PC-3 (cell line): ENCODE data around the gene DISC1. TPM values are rescaled to one million over a fixed set of nuclear protein-coding genes. Genes with fewer than 3 reads are reported as not detected.

Experiments
- ATAC-seq: fragments of 200-7000 bp; cut with Tn5 transposase; 2 replicates; pipeline ENCODE4 v1.9.1; 2020; ENCODE audit warnings: mild to moderate bottlenecking, moderate library complexity
- BruUV-seq: library from RNA; stranded (reverse); fragments of 400-500 nt; replicated peaks from 2 replicates; lab custom pipeline; 2021; lab: Mats Ljungman, UMichigan
- CTCF ChIA-PET: fragments of 300-600 bp; sonication (Branson Sonifier 250); formaldehyde crosslinking; loops from one replicate; lab custom pipeline; 2022; ENCODE audit warnings: antibody characterized with exemption; lab: Charles Lee
- POLR2A ChIA-PET: fragments of 300-600 bp; sonication (Branson Sonifier 250); formaldehyde crosslinking; loops from one replicate; lab custom pipeline; 2022; ENCODE audit warnings: antibody characterized with exemption; ENCODE audit not compliant: unreplicated experiment; lab: Charles Lee
- DNase-seq: peaks from one replicate; pipeline ENCODE4 v3.0.0-alpha.2; 2015
- H2AFZ ChIP-seq: fragments of 300-600 bp; sonication (generic); 2 replicates; pipeline ENCODE4 v1.6.0; 2016; ENCODE audit warnings: antibody characterized with exemption, low read length
- H3F3A ChIP-seq: fragments of 300-600 bp; sonication (generic); one replicate; pipeline ENCODE4 v1.6.0; 2017; ENCODE audit warnings: antibody characterized with exemption, low read length, control low read depth, mild to moderate bottlenecking; ENCODE audit not compliant: unreplicated experiment
- H3K27ac ChIP-seq: fragments of 300-600 bp; sonication (generic); 2 replicates; pipeline ENCODE4 v1.5.1; 2016; ENCODE audit warnings: mild to moderate bottlenecking, low read length
- H3K27me3 ChIP-seq: fragments of 300-600 bp; sonication (generic); 2 replicates; pipeline ENCODE4 v1.6.1; 2016; ENCODE audit warnings: low read length, mixed read lengths
- H3K36me3 ChIP-seq: fragments of 300-600 bp; sonication (generic); 2 replicates; pipeline ENCODE4 v1.6.1; 2016; ENCODE audit warnings: low read depth, mixed run types, low read length, mixed read lengths
- H3K4me1 ChIP-seq: fragments of 300-600 bp; sonication (generic); 2 replicates; pipeline ENCODE4 v1.5.1; 2016; ENCODE audit warnings: low read length; ENCODE audit not compliant: insufficient read depth
- H3K4me2 ChIP-seq: fragments of 300-600 bp; sonication (generic); 2 replicates; pipeline ENCODE4 v1.6.0; 2016; ENCODE audit warnings: low read length
- H3K4me3 ChIP-seq: fragments of 300-600 bp; sonication (generic); 2 replicates; pipeline ENCODE4 v1.5.1; 2016; ENCODE audit warnings: mild to moderate bottlenecking, low read length, mixed read lengths
- H3K79me2 ChIP-seq: fragments of 300-600 bp; sonication (generic); 2 replicates; pipeline ENCODE4 v1.6.1; 2017; ENCODE audit warnings: low read length, mixed read lengths
- H3K9ac ChIP-seq: fragments of 300-600 bp; sonication (generic); 2 replicates; pipeline ENCODE4 v1.6.0; 2016; ENCODE audit warnings: mild to moderate bottlenecking, low read length
- H3K9me2 ChIP-seq: fragments of 300-600 bp; sonication (generic); replicated peaks from 2 replicates; pipeline ENCODE4 v1.6.1; 2016; ENCODE audit warnings: mixed run types, low read length, mixed read lengths
- H3K9me3 ChIP-seq: fragments of 300-600 bp; sonication (generic); 2 replicates; pipeline ENCODE4 v1.6.1; 2016; ENCODE audit warnings: low read length, mixed read lengths
- H4K20me1 ChIP-seq: fragments of 300-600 bp; sonication (generic); 2 replicates; pipeline ENCODE4 v1.6.1; 2016; ENCODE audit warnings: low read length, mixed read lengths
- EZH2 ChIP-seq: fragments of 300-600 bp; sonication (generic); IDR thresholded peaks from one replicate; pipeline ENCODE4 v1.6.1; 2017; ENCODE audit warnings: antibody characterized with exemption, mild to moderate bottlenecking, low read length; ENCODE audit not compliant: unreplicated experiment
- EZH2phosphoT487 ChIP-seq: fragments of 300-600 bp; sonication (generic); IDR thresholded peaks from 2 replicates; pipeline ENCODE4 v1.6.1; 2018; ENCODE audit warnings: mild to moderate bottlenecking, antibody characterized with exemption, low read length, borderline replicate concordance
- intact Hi-C: fragments of 100-400 bp; cut with micrococcal nuclease; formaldehyde crosslinking; loops from 2 replicates; pipeline ENCODE4 v1.9.0; 2023
- total RNA-seq: library from RNA; depleted of rRNA; stranded (reverse); fragments of >200 nt; gene quantifications from 2 replicates; pipeline ENCODE4 v1.2.3, GENCODE V29; 2014
- TF ChIP-seq, protein P1 (sequence below): fragments of 300-600 bp; sonication (generic); conservative IDR thresholded peaks from 2 replicates; pipeline ENCODE4 v1.5.1; 2017; ENCODE audit warnings: antibody characterized with exemption, low read depth, mild to moderate bottlenecking, low read length

DISC1 gene
- total RNA-seq, 1 experiment from 2014 or later, result 3.4 TPM

GRCh38 chr1:231923491-231924041 lies 297.0 kb downstream of the DISC1 start:
- no peaks in the 10 kb centered on the region for H3K9me3 ChIP-seq
- no peak overlapping the region for H2AFZ ChIP-seq
- H3K9me2 ChIP-seq, result no peaks in the 10 kb centered on the region
- peaks cover 2% of the 10 kb centered on the region for H3K4me1 ChIP-seq
- intact Hi-C loops, result no loop called here
- no peak for ATAC-seq
- BruUV-seq, result no TSS peak
- POLR2A ChIA-PET, result no interaction called here
- H3F3A ChIP-seq, result no peaks in the 10 kb centered on the region
- TF ChIP-seq EZH2, result no peak
- no peak for TF ChIP-seq EZH2phosphoT487
- TF ChIP-seq, protein P1, sequence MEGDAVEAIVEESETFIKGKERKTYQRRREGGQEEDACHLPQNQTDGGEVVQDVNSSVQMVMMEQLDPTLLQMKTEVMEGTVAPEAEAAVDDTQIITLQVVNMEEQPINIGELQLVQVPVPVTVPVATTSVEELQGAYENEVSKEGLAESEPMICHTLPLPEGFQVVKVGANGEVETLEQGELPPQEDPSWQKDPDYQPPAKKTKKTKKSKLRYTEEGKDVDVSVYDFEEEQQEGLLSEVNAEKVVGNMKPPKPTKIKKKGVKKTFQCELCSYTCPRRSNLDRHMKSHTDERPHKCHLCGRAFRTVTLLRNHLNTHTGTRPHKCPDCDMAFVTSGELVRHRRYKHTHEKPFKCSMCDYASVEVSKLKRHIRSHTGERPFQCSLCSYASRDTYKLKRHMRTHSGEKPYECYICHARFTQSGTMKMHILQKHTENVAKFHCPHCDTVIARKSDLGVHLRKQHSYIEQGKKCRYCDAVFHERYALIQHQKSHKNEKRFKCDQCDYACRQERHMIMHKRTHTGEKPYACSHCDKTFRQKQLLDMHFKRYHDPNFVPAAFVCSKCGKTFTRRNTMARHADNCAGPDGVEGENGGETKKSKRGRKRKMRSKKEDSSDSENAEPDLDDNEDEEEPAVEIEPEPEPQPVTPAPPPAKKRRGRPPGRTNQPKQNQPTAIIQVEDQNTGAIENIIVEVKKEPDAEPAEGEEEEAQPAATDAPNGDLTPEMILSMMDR, result no peak
- CTCF ChIA-PET, result interaction anchor here (0.6 kb wide), 2 partner anchors 58 to 166 kb away, joined by 3 to 11 read pairs; no protein-coding TSS in a partner anchor
- DNase-seq, result no peak
- no peak overlapping the region for H3K27ac ChIP-seq
- no peaks in the 10 kb centered on the region for H4K20me1 ChIP-seq
- no peak overlapping the region for H3K9ac ChIP-seq
- no peaks in the 10 kb centered on the region for H3K36me3 ChIP-seq
- H3K4me3 ChIP-seq, result no peak overlapping the region
- no peaks in the 10 kb centered on the region for H3K79me2 ChIP-seq
- H3K4me2 ChIP-seq, result no peak overlapping the region
- H3K27me3 ChIP-seq, result no peaks in the 10 kb centered on the region

DNA sequence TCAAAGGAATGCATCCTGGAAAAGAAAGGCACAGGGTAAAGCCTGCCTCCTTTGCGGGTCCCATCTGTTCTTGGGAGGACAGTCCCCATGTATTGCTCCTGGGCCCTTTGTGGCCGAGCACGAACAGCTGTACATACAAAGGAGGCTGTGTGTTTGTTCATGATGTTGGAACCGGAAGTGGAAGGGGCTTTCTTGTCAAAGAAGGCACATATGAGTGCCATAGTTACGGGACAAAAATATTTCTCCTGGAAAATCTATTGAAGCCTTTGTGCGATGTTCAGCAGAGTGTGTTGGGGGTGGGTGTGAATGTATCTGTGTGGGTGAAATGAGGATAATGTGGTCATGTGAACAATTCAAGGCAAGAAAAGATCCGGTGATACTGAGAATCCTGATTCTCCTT lies 297.6 kb downstream of the DISC1 start:
- Histone ChIP-seq H2AFZ (no peak overlapping the region), H3F3A (no peaks in the 10 kb centered on the region), H3K9ac (no peak overlapping the region), H3K27me3 (no peaks in the 10 kb centered on the region), H4K20me1 (no peaks in the 10 kb centered on the region), H3K36me3 (no peaks in the 10 kb centered on the region), H3K4me3 (no peak overlapping the region), H3K4me2 (no peak overlapping the region), H3K9me3 (no peaks in the 10 kb centered on the region), H3K4me1 (no peaks in the 10 kb centered on the region), H3K79me2 (no peaks in the 10 kb centered on the region), H3K9me2 (no peaks in the 10 kb centered on the region), H3K27ac (no peak overlapping the region)
- CTCF ChIA-PET, result interaction anchor here (0.6 kb wide), 2 partner anchors 58 to 167 kb away, joined by 3 to 11 read pairs; no protein-coding TSS in a partner anchor
- ATAC-seq (no peak), DNase-seq (no peak)
- no peak for TF ChIP-seq EZH2phosphoT487
- TF ChIP-seq, protein P1, result no peak
- no peak for TF ChIP-seq EZH2
- intact Hi-C loops, result no loop called here
- POLR2A ChIA-PET, result no interaction called here
- no TSS peak for BruUV-seq

DNA sequence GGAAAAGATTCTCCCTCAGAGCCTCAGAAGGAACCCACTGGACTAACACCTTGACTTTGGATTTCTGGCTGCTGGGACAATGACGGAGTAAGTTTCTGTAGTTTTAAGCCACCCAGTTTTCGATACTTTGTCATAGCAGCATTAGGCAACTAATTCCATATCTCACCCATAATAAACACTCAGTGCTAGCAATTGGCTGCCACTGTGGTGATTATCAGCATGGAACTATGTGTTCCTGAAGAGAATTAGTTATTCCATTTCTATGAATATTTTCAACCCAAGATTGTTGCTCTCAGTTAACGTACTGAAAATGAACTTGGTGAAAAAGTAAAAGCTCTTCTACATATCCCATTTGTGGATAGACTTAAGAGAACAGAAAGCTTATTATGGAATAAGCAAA lies 299.3 kb downstream of the DISC1 start:
- H3K4me1 ChIP-seq, result peaks cover 5% of the 10 kb centered on the region

More for the DNA sequence above, 299.3 kb downstream of the DISC1 start:
- DNase-seq (no peak), ATAC-seq (no peak)
- Histone ChIP-seq H3K9ac (no peak overlapping the region), H3K79me2 (no peaks in the 10 kb centered on the region), H3K9me2 (no peaks in the 10 kb centered on the region), H2AFZ (no peak overlapping the region), H3K4me2 (no peak overlapping the region), H4K20me1 (no peaks in the 10 kb centered on the region), H3K36me3 (no peaks in the 10 kb centered on the region), H3K27ac (no peak overlapping the region), H3K27me3 (no peaks in the 10 kb centered on the region), H3K9me3 (no peaks in the 10 kb centered on the region), H3F3A (no peaks in the 10 kb centered on the region), H3K4me3 (no peak overlapping the region)
- ChIA-PET POLR2A (no interaction called here), CTCF (no interaction called here)
- no TSS peak for BruUV-seq
- intact Hi-C loops, result no loop called here
- no peak for TF ChIP-seq EZH2
- TF ChIP-seq EZH2phosphoT487, result no peak
- TF ChIP-seq, protein P1, result no peak
